HCT116 (cell line): ENCODE data around the gene DDA1. TPM values are rescaled to one million over a fixed set of nuclear protein-coding genes. Genes with fewer than 3 reads are reported as not detected.

Experiments used
- ATAC-seq: fragments of 200-7000 bp; cut with Tn5 transposase; 2 replicates; pipeline ENCODE4 v1.9.1; 2020; ENCODE audit warnings: mild to moderate bottlenecking, moderate library complexity
- BruUV-seq: library from RNA; stranded (reverse); fragments of 400-500 nt; replicated peaks from 2 replicates; lab custom pipeline; 2021; lab: Mats Ljungman, UMichigan
- CTCF ChIA-PET: fragments of 300-600 bp; sonication (Branson Sonifier 250); formaldehyde crosslinking; loops from one replicate; lab custom pipeline; 2021; ENCODE audit warnings: antibody characterized with exemption; lab: Charles Lee
- POLR2A ChIA-PET: fragments of 300-600, 350-600 bp; sonication (Branson Sonifier 250); formaldehyde crosslinking; loops from one replicate; lab custom pipeline; 2021; ENCODE audit warnings: antibody characterized with exemption; lab: Charles Lee
- RAD21 ChIA-PET, 2 experiments: fragments of 300-600 bp; sonication (Branson Sonifier 250); formaldehyde crosslinking; loops; one replicate each; lab custom pipeline; 2023; ENCODE audit warnings: low total read pairs in 2 of 2; ENCODE audit not compliant: uncharacterized antibody in 2 of 2, unreplicated experiment in 2 of 2, low non-redundant PET in 1 of 2; lab: Charles Lee
- DNase-seq: peaks from one replicate; pipeline ENCODE4 v3.0.0-alpha.2; 2010; ENCODE audit warnings: low read depth, low spot score
- H2AFZ ChIP-seq: fragments of 200-600 bp; shearing (Covaris generic), sonication (generic); 2 replicates; pipeline ENCODE4 v1.6.1; 2017; ENCODE audit warnings: low read depth, mixed run types, mixed read lengths, antibody characterized with exemption, low read length; ENCODE audit not compliant: poor library complexity, severe bottlenecking
- H3K27ac ChIP-seq: 2 replicates; pipeline ENCODE4 v1.5.1; 2012; ENCODE audit warnings: low read depth, low read length
- H3K27me3 ChIP-seq: fragments of 200-600 bp; sonication (generic); 2 replicates; pipeline ENCODE4 v1.6.1; 2016; ENCODE audit warnings: mixed run types, low read length, mixed read lengths; ENCODE audit not compliant: insufficient read depth
- H3K36me3 ChIP-seq, 2 experiments: fragments of 200-500 bp in 1 of 2; fragments of 200-600 bp in 1 of 2; sonication (Bioruptor generic) in 1 of 2; sonication (generic) in 1 of 2; 2 replicates each; pipeline versions ENCODE4 v1.5.1 to v1.6.1; 2014 to 2016; ENCODE audit warnings: low read length in 2 of 2, inconsistent platforms in 1 of 2, mixed read lengths in 1 of 2, mixed run types in 1 of 2; ENCODE audit not compliant: insufficient read depth in 2 of 2, control insufficient read depth in 1 of 2
- H3K4me1 ChIP-seq, 2 experiments: fragments of 200-600 bp in 1 of 2; sonication (generic) in 1 of 2; 2 replicates each; pipeline versions ENCODE4 v1.5.1 to v1.6.1; 2012 to 2017; ENCODE audit warnings: low read length in 2 of 2, inconsistent platforms in 1 of 2, mild to moderate bottlenecking in 1 of 2, mixed read lengths in 1 of 2, mixed run types in 1 of 2, moderate library complexity in 1 of 2; ENCODE audit not compliant: insufficient read depth in 2 of 2, control insufficient read depth in 1 of 2
- H3K4me2 ChIP-seq: fragments of 200-600 bp; sonication (generic); 2 replicates; pipeline ENCODE4 v1.6.1; 2017; ENCODE audit warnings: mixed run types, low read length, mixed read lengths
- H3K4me3 ChIP-seq, 2 experiments: fragments of 200-600 bp in 1 of 2; sonication (generic) in 1 of 2; replicated peaks in 1 of 2; 2 replicates each; pipeline ENCODE4 v1.5.1; 2011 to 2016; ENCODE audit warnings: low read length in 2 of 2, control low read depth in 1 of 2, low read depth in 1 of 2, mild to moderate bottlenecking in 1 of 2, mixed read lengths in 1 of 2, mixed run types in 1 of 2
- H3K79me2 ChIP-seq: fragments of 200-600 bp; sonication (generic); 2 replicates; pipeline ENCODE4 v1.6.1; 2017; ENCODE audit warnings: mild to moderate bottlenecking, mixed run types, low read length, moderate library complexity, mixed read lengths; ENCODE audit not compliant: insufficient read depth
- H3K9ac ChIP-seq: fragments of 200-600 bp; sonication (generic); 2 replicates; pipeline ENCODE4 v1.6.1; 2016; ENCODE audit warnings: low read length, mixed read lengths
- H3K9me2 ChIP-seq: fragments of 200-600 bp; sonication (generic), shearing (Covaris generic); 2 replicates; pipeline ENCODE4 v1.6.1; 2017; ENCODE audit warnings: mixed run types, mild to moderate bottlenecking, moderate library complexity; ENCODE audit not compliant: insufficient read depth
- H3K9me3 ChIP-seq, 2 experiments: fragments of 200-500 bp in 1 of 2; fragments of 200-600 bp in 1 of 2; sonication (Bioruptor generic) in 1 of 2; sonication (generic) in 1 of 2; 2 replicates each; pipeline ENCODE4 v1.6.1; 2014 to 2017; ENCODE audit warnings: low read length in 2 of 2, mixed read lengths in 2 of 2, inconsistent platforms in 1 of 2, low read depth in 1 of 2, mild to moderate bottlenecking in 1 of 2, mixed run types in 1 of 2, moderate library complexity in 1 of 2; ENCODE audit not compliant: control insufficient read depth in 1 of 2, insufficient read depth in 1 of 2
- H4K20me1 ChIP-seq: fragments of 200-600 bp; sonication (generic), shearing (Covaris generic); 2 replicates; pipeline ENCODE4 v1.6.1; 2017; ENCODE audit warnings: mixed run types, mild to moderate bottlenecking, moderate library complexity; ENCODE audit not compliant: insufficient read depth
- CEBPB ChIP-seq: IDR thresholded peaks from 2 replicates; pipeline ENCODE4 v1.6.1; 2012; ENCODE audit warnings: low read depth
- EGR1 ChIP-seq: IDR thresholded peaks from 2 replicates; pipeline ENCODE4 v1.6.1; 2012; ENCODE audit warnings: low read depth
- ELF1 ChIP-seq: IDR thresholded peaks from 2 replicates; pipeline ENCODE4 v1.6.1; 2012; ENCODE audit warnings: low read depth, borderline replicate concordance
- JUND ChIP-seq: IDR thresholded peaks from 2 replicates; pipeline ENCODE4 v1.6.1; 2012
- POLR2A ChIP-seq: IDR thresholded peaks from 2 replicates; pipeline ENCODE4 v1.7.0; 2011; ENCODE audit warnings: borderline replicate concordance; ENCODE audit not compliant: insufficient read depth, insufficient read length; ENCODE audit errors: extremely low read depth
- POLR2AphosphoS5 ChIP-seq: IDR thresholded peaks from 2 replicates; pipeline ENCODE4 v1.6.1; 2011; ENCODE audit warnings: mild to moderate bottlenecking, low read depth, low read length, moderate library complexity
- SP1 ChIP-seq: IDR thresholded peaks from 2 replicates; pipeline ENCODE4 v1.6.1; 2012; ENCODE audit warnings: low read depth
- SRF ChIP-seq: IDR thresholded peaks from 2 replicates; pipeline ENCODE4 v1.6.1; 2012; ENCODE audit warnings: low read depth
- YY1 ChIP-seq: IDR thresholded peaks from 2 replicates; pipeline ENCODE4 v1.6.1; 2011; ENCODE audit warnings: low read length, low read depth, moderate library complexity, mild to moderate bottlenecking; ENCODE audit not compliant: insufficient replicate concordance; ENCODE audit errors: extremely low read depth
- ZFX ChIP-seq: fragments of 450-650 bp; IDR thresholded peaks from 2 replicates; pipeline ENCODE4 v1.6.1; 2017
- intact Hi-C: fragments of 100-400 bp; cut with micrococcal nuclease; formaldehyde crosslinking; loops from 2 replicates; pipeline ENCODE4 v1.10.0; 2022
- total RNA-seq: library from RNA; stranded (reverse); gene quantifications from one replicate; pipeline ENCODE4 v1.2.1, GENCODE V29; 2021; ENCODE audit not compliant: unreplicated experiment
- TF ChIP-seq, protein P1 (sequence below), 3 experiments: fragments of 200-600 bp in 1 of 3; sonication (generic) in 1 of 3; IDR thresholded peaks in 2 of 3; conservative IDR thresholded peaks in 1 of 3; 2 replicates each; pipeline ENCODE4 v1.5.1; 2012 to 2017; ENCODE audit warnings: low read depth in 2 of 3, low read length in 2 of 3, antibody characterized with exemption in 1 of 3, borderline replicate concordance in 1 of 3, control low read depth in 1 of 3, mild to moderate bottlenecking in 1 of 3, mixed read lengths in 1 of 3, mixed run types in 1 of 3, moderate library complexity in 1 of 3; ENCODE audit not compliant: insufficient read depth in 1 of 3
- TF ChIP-seq, protein P2 (sequence below): IDR thresholded peaks from 2 replicates; pipeline ENCODE4 v1.6.1; 2012

DDA1 gene
- total RNA-seq, 1 experiment from 2014 or later: 68.6 TPM

DNA sequence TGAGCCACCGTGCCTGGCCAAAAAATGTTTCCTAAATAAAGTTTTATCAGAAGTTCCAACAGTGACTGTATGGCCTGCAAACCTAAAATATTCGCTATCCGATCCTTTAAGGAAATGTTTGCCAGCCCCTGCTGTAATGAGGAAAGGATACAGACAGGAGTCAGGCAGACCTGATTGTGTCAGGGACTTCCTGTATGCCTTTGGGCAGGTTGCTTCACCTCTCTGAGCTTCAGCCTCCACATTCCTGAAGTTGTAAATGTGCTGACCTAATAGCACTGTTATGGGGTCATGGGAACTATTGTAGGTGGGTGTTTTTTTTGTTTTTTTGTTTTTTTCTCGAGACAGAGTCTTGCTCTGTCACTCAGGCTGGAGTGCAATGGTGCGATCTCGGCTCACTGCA is 12.4 kb upstream of the DDA1 start:
- H3K9ac ChIP-seq: no peak overlapping the region
- peaks cover 0 to 10% of the 10 kb centered on the region in 2 experiments; a peak in 2 of 4 replicates for H3K36me3 ChIP-seq
- ChIA-PET CTCF (interaction anchor here (1.2 to 1.5 kb wide), 2 partner anchors 8 to 13 kb away, joined by 3 to 5 read pairs; partner anchors contain the start of genes DDA1 and MRPL34), POLR2A (interaction anchor here (0.9 kb wide), 1 partner anchor 8 kb away, joined by 4 read pairs; the partner anchor contains the start of gene MRPL34), RAD21 (interaction anchor here in 1 of 2 experiments (0.7 kb wide), 1 partner anchor 35 kb away, joined by 3 read pairs; no protein-coding TSS in a partner anchor)
- no peaks in the 10 kb centered on the region; a peak in 1 of 4 replicates for H3K9me3 ChIP-seq
- no peak overlapping the region for H3K27ac ChIP-seq
- DNase-seq (no peak), ATAC-seq (no peak)
- H3K4me3 ChIP-seq: no peak overlapping the region
- H3K9me2 ChIP-seq: no peaks in the 10 kb centered on the region
- H2AFZ ChIP-seq: no peak overlapping the region
- intact Hi-C loops: no loop called here
- no peaks in the 10 kb centered on the region for H4K20me1 ChIP-seq
- no peak for TF ChIP-seq ZFX
- no peak for TF ChIP-seq ELF1
- no peak for TF ChIP-seq CEBPB
- TF ChIP-seq, protein P1, sequence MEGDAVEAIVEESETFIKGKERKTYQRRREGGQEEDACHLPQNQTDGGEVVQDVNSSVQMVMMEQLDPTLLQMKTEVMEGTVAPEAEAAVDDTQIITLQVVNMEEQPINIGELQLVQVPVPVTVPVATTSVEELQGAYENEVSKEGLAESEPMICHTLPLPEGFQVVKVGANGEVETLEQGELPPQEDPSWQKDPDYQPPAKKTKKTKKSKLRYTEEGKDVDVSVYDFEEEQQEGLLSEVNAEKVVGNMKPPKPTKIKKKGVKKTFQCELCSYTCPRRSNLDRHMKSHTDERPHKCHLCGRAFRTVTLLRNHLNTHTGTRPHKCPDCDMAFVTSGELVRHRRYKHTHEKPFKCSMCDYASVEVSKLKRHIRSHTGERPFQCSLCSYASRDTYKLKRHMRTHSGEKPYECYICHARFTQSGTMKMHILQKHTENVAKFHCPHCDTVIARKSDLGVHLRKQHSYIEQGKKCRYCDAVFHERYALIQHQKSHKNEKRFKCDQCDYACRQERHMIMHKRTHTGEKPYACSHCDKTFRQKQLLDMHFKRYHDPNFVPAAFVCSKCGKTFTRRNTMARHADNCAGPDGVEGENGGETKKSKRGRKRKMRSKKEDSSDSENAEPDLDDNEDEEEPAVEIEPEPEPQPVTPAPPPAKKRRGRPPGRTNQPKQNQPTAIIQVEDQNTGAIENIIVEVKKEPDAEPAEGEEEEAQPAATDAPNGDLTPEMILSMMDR (IDR thresholded peaks at IDR 0.05 in 2 of 3, conservative IDR thresholded peaks at IDR 0.05 in 1 of 3; ENCODE audit: borderline replicate concordance in 1 of 3, insufficient read depth in 1 of 3, low read depth in 2 of 3, low read length in 2 of 3): no peak
- no peak for TF ChIP-seq EGR1
- no peak for TF ChIP-seq YY1
- TF ChIP-seq POLR2AphosphoS5: no peak
- no peak for TF ChIP-seq SP1
- TF ChIP-seq SRF: no peak
- TF ChIP-seq POLR2A: no peak
- TF ChIP-seq, protein P2, sequence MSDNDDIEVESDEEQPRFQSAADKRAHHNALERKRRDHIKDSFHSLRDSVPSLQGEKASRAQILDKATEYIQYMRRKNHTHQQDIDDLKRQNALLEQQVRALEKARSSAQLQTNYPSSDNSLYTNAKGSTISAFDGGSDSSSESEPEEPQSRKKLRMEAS: no peak
- TF ChIP-seq JUND: no peak
- no peaks in the 10 kb centered on the region for H3K27me3 ChIP-seq
- peaks cover 37% of the 10 kb centered on the region for H3K79me2 ChIP-seq
- no TSS peak for BruUV-seq
- no peak overlapping the region for H3K4me2 ChIP-seq
- H3K4me1 ChIP-seq: peaks cover 16 to 28% of the 10 kb centered on the region in 2 experiments
